OCI-LY3 (cell line): ENCODE measurements around the gene CCDC14.

Source experiments
- EZH2phosphoT487 ChIP-seq: fragments of 200-600 bp; shearing (Covaris generic); IDR thresholded peaks from 2 replicates; pipeline ENCODE4 v1.6.1; 2018; ENCODE audit warnings: antibody characterized with exemption, mixed run types, low read depth
- TF ChIP-seq, protein P1 (sequence below): fragments of 200-600, 300-600 bp; sonication (generic); IDR thresholded peaks from 2 replicates; pipeline ENCODE4 v1.5.1; 2014; ENCODE audit warnings: antibody characterized with exemption, low read length, low read depth

DNA sequence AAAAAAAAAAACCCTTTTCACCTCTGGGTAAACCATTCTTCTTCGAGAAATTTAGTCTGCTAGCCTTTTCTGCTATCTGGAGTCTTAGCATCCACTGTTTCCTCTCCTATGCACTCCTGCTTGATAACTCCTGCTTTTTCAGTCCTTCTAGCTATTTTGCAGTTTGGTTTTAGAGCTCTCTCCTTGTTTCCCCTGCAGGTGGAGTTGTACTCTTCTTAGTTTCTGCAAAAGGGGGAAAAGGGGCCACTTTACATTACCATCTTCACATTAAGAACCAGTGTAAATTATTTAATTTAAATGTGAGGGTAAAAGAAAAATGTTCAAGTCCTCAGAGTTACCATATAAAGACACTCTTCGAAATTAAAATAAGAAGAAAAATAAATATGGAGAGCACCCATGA, 53.3 kb downstream of the CCDC14 start:
- TF ChIP-seq, protein P1, sequence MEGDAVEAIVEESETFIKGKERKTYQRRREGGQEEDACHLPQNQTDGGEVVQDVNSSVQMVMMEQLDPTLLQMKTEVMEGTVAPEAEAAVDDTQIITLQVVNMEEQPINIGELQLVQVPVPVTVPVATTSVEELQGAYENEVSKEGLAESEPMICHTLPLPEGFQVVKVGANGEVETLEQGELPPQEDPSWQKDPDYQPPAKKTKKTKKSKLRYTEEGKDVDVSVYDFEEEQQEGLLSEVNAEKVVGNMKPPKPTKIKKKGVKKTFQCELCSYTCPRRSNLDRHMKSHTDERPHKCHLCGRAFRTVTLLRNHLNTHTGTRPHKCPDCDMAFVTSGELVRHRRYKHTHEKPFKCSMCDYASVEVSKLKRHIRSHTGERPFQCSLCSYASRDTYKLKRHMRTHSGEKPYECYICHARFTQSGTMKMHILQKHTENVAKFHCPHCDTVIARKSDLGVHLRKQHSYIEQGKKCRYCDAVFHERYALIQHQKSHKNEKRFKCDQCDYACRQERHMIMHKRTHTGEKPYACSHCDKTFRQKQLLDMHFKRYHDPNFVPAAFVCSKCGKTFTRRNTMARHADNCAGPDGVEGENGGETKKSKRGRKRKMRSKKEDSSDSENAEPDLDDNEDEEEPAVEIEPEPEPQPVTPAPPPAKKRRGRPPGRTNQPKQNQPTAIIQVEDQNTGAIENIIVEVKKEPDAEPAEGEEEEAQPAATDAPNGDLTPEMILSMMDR = 0 out of 2 replicates have a peak, but pooled peaks have one; percentile 9
- TF ChIP-seq EZH2phosphoT487 = no peak
